NCI-H2081 (cell line): ENCODE results near the gene PRDM1.

Source experiments
- DNase-seq, 2 experiments: peaks; one replicate each; lab custom pipeline; 2025; lab: John Stamatoyannopoulos, UW

PRDM1 gene

DNA sequence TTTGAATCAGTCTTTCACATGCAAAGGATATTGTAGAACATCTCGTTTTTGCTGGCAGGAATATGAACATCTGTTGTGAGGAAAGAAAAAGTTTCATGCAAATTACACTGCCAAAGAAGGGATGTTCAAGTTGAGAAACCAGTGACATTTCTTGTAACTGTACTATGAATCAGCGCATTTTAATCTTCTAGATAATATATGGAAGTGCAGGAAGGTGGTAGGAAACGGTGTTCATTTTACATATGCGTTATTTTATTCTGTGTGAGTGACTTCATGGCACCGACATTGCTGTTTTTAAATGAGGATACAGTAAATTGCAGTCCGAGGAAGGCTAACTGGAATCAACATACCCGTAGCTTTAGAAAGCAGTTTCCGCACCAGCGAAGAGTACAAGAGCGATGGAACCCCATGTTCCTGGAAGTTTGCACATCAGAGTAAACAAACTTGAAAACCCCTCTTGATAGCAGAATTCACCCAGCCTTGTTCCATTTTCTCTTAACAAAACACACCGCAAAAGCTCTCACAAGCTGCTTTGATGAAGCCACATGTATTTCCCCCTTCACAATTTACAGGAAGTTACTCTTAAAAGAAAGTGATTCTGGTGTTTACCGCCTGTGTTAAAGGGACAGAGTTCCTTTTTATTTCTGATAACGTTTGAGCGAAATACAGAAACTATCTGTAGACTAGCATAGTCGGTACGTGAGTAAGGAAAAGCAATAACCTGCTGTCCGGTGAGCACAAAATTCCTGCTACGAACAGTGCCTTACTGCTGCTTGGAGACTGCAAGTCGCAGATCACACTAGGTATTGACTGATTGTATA lies 11.5 kb downstream of the PRDM1 start:
- DNase-seq, result no peak

DNA sequence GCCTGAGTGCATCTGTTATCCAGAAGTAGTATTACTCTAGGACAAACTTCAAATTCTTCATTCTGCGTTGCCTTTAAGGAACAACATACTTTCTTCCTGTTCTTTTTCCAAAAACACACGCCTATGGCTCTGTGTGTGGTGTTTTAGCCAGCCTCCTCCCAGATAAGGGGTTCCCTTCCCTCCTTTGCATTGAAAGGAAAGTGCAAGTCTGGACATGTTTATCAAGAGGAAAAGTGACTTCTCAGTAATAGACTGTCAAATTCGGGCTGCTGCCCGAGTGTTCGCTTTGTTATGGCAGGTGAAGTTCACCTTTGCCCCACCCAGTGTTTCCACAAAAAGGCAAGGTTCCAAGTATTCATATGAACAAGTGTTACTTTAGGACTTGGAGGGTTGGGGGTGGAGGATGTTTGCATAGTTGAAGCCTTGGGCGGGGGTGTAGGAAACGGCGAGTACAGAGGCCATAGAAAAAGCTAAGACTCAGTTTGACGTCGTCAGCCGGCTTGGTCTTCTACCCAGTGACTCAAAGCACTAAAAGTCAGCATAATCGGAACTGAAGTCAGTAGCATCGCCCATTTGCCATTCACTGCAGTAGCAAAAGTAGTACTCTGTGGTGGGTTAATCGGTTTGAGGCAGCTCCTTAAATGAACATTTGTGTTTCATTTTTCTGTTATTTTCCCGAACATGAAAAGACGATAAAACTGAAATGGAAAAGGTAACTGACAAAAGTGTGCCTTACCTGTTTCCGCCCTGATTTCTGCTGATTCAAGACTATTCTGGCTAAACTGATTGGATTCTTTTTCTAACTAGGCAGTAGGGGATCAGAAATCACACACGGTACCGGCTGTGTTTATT lies 12.5 kb downstream of the PRDM1 start:
- no peak for DNase-seq

DNA sequence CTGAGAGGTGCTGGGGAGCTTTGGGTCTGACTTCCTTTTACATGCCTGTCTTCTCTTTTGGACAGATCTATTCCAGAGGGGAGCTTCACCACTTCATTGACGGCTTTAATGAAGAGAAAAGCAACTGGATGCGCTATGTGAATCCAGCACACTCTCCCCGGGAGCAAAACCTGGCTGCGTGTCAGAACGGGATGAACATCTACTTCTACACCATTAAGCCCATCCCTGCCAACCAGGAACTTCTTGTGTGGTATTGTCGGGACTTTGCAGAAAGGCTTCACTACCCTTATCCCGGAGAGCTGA lies 13.1 kb downstream of the PRDM1 start:
- DNase-seq, result no peak

DNA sequence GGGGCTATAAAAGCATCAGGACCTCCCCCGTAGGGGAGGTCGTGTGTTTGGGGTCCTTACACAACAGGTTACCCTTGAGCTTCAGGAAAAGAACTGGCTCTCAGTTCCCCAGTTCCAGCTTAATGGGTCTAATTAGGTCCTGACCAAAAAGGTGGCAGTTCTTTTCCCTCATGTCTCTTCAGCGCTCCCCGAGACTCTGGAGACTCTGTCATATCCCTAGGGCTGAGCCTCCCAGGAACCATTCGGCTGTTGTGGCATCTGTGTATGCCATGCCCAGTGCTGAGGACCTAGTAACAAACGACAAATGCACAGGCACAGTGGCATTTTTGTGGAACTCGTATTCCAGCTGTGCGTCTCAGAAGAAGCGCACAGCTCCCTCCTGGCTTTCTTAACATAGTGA lies 14.6 kb downstream of the PRDM1 start:
- no peak for DNase-seq

DNA sequence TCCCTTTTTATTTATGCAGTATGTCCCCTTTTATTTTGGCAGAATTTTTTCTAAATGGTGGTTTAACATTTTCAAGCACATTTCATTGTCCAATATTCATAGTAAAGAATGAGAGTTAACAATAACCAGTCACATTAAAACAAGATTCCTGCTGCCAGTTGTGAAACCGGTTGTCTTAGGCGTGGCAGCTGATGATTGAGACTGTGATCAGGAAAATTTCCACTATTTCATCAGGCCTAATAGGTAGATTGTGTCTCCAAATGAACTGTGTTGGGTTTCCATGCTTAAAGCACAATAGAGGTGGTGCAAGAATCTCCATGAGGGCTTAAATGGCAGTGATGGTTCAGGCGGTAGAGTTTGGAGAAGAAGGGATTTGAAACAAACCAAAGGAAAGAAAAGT lies 15.3 kb downstream of the PRDM1 start:
- DNase-seq, result no peak

DNA sequence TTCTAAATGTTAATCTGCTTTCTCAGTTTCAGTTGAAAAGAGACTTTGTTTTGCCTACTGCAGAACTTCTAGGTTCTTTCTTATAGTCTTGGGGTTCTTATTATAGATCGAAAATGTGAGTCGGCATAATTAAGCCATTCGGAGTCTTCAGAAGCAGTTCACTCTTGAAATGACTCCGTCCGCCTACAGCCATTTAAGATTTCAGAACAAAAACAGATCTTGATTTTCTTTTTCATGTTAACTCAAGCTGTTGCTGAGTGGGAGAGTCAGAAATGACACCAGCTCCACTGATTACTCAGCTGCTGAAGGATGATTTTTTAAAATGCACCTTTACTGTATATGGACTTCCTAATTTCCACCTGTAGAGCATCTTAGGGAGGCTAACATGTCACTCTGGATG lies 15.9 kb downstream of the PRDM1 start:
- DNase-seq, result no peak

DNA sequence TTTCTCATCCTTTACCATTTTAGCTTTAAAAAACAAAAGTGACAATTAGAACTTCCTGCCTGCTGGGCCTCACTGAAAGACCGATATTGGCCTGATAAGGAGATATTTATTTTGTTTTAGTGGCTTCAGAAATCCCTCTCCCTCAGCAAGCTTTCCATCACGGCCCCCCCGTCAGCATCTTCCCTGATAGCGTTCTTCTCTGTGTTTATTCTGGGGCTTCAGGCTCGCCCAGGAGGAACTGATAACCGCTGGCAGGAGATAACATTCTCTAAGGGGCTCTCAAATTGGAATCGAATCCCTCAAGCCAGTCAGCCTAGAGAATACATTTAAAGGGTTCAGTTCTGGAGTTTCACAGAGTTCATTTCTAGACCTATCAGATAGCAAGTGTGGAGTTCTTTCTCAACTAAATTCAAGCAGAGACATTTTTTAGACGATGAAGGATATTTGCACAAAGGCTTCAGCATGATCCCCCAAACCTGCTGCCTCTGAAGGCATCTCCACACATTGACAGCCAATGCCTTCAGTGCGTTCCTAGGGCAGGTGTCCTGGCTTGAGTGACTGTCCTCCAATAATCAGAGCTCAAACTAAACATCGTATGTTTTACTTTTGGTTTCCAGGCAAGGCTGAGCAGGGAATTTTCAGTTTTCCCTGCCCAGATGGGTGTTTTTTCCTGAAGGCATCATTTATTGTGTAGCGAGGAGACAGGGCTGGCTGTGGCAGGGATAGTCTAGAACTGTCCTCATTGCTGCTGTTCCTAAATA lies 17.0 kb downstream of the PRDM1 start:
- no peak for DNase-seq

DNA sequence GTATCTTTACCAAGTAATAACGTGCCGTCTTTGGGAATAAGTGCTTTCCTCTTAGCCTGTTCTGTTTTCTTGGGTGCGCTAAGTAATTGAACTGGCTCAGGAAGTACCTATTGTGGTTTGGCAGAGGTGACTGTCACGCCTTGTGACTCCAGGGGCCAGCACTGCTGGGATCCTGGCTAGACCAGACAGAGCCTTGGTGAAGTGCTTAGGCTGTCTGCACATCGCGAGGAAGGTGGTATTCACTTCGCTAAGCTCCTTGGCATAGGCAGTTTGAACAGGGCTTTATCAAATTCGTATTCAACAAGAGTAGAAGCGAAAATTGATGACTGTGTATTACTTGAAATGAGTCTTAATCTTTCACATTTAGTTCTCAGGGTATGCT lies 17.6 kb downstream of the PRDM1 start:
- no peak for DNase-seq

DNA sequence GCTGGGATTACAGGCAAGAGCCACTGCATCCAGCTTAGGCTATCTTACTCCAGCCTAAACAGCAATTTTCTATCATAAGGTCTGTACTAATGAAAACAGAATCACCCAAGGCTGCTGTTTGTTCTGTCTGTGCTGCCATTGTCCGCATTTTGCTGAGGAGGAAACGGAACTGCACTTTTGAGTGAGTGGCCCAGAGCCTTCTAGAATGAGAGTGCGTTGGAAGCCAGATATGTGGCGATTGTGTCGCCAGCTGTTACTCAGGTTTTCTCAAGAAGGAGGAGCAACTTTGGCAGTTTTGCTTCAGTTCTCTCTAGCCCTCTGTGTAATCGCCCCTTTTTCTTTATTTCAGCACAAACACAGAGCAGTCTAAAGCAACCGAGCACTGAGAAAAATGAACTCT lies 18.3 kb downstream of the PRDM1 start:
- DNase-seq, result no peak

DNA sequence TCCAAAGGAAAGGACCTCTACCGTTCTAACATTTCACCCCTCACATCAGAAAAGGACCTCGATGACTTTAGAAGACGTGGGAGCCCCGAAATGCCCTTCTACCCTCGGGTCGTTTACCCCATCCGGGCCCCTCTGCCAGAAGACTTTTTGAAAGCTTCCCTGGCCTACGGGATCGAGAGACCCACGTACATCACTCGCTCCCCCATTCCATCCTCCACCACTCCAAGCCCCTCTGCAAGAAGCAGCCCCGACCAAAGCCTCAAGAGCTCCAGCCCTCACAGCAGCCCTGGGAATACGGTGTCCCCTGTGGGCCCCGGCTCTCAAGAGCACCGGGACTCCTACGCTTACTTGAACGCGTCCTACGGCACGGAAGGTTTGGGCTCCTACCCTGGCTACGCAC lies 18.8 kb downstream of the PRDM1 start:
- no peak for DNase-seq

DNA sequence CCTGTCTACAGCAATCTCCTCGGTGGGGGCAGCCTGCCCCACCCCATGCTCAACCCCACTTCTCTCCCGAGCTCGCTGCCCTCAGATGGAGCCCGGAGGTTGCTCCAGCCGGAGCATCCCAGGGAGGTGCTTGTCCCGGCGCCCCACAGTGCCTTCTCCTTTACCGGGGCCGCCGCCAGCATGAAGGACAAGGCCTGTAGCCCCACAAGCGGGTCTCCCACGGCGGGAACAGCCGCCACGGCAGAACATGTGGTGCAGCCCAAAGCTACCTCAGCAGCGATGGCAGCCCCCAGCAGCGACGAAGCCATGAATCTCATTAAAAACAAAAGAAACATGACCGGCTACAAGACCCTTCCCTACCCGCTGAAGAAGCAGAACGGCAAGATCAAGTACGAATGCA lies 19.4 kb downstream of the PRDM1 start:
- DNase-seq, result no peak

DNA sequence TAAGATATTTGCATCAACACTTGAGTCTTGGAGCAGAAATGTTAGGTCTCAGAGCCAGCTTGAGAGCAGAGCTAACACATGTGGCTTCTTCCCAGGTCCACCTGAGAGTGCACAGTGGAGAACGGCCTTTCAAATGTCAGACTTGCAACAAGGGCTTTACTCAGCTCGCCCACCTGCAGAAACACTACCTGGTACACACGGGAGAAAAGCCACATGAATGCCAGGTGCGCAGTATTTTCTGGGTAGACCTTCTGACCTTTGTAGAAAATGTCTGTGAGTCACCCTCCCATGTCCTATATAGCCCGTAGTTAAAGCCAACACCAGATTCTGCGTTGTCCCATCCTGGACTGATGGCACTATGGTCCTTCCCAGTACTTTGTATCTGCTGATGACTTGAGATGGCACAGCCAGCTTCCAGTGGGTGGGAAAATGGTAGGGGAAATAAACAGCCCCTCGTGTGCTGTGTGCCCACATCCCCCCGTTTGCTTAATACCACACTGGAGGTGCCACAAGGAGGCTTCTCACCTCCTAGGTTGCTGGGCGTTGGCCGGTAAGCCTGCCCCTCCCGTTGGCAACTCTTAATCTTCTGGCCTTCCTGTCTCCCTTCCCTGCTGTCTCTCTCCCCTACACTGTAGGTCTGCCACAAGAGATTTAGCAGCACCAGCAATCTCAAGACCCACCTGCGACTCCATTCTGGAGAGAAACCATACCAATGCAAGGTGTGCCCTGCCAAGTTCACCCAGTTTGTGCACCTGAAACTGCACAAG lies 20.3 kb downstream of the PRDM1 start:
- DNase-seq, result no peak

DNA sequence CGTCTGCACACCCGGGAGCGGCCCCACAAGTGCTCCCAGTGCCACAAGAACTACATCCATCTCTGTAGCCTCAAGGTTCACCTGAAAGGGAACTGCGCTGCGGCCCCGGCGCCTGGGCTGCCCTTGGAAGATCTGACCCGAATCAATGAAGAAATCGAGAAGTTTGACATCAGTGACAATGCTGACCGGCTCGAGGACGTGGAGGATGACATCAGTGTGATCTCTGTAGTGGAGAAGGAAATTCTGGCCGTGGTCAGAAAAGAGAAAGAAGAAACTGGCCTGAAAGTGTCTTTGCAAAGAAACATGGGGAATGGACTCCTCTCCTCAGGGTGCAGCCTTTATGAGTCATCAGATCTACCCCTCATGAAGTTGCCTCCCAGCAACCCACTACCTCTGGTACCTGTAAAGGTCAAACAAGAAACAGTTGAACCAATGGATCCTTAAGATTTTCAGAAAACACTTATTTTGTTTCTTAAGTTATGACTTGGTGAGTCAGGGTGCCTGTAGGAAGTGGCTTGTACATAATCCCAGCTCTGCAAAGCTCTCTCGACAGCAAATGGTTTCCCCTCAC lies 21.0 kb downstream of the PRDM1 start:
- DNase-seq, result no peak

DNA sequence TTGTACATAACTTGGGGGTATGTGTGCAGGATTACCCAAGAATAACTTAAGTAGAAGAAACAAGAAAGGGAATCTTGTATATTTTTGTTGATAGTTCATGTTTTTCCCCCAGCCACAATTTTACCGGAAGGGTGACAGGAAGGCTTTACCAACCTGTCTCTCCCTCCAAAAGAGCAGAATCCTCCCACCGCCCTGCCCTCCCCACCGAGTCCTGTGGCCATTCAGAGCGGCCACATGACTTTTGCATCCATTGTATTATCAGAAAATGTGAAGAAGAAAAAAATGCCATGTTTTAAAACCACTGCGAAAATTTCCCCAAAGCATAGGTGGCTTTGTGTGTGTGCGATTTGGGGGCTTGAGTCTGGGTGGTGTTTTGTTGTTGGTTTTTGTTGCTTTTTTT lies 22.0 kb downstream of the PRDM1 start:
- no peak for DNase-seq

DNA sequence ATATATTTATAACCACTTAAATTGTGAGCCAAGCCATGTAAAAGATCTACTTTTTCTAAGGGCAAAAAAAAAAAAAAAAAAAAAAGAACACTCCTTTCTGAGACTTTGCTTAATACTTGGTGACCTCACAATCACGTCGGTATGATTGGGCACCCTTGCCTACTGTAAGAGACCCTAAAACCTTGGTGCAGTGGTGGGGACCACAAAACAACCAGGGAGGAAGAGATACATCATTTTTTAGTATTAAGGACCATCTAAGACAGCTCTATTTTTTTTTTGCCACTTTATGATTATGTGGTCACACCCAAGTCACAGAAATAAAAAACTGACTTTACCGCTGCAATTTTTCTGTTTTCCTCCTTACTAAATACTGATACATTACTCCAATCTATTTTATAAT lies 22.9 kb downstream of the PRDM1 start:
- no peak for DNase-seq

DNA sequence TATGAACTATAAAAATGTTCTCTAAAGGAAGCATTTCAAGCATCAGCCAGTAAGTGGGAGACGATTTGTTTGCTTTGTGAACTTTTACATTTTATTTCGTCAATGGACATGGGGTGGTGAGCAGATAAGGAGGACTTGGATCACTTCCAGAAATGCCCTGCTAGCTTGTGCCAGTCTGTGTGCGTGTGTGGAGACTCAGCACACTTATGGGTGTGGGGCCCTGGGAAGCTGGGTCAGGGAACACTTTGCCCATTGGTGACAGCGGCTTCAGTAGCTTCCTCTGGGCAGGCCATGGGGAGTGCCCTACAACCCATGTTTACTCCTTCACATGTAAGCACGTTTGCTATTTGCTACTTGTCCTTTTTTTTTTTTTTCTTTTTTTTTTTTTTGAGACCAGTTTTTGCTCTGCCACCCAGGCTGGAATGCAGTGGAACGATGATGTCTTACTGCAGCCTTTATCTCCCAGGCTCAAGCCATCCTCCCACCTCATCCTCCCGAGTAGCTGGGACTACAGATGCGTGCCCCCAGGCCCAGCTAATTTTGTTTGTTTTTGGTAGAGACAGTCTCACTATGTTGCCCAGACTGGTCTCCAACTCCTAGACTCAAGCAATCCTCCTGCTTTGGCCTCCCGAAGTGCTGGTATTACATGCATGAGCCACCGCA lies 24.2 kb downstream of the PRDM1 start:
- no peak for DNase-seq

DNA sequence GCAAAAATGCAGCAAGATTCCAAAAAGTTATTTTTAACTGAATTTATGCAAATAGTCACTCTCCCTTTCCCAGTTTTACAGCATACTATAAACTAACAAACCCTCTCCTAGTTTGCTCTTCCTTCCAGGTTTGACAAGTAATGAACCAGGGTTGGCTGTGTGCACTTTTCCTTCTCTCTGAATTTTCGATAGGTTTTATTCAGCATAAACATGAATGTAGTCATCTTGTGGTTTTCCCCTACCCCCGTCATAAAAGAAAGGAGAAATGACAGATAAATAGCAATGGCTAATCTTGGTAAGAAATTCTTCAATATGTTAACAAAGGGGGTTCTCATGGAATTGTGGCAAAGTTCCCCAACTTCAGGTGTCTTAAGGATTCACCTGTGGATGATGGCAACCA lies 26.3 kb downstream of the PRDM1 start:
- no peak for DNase-seq

DNA sequence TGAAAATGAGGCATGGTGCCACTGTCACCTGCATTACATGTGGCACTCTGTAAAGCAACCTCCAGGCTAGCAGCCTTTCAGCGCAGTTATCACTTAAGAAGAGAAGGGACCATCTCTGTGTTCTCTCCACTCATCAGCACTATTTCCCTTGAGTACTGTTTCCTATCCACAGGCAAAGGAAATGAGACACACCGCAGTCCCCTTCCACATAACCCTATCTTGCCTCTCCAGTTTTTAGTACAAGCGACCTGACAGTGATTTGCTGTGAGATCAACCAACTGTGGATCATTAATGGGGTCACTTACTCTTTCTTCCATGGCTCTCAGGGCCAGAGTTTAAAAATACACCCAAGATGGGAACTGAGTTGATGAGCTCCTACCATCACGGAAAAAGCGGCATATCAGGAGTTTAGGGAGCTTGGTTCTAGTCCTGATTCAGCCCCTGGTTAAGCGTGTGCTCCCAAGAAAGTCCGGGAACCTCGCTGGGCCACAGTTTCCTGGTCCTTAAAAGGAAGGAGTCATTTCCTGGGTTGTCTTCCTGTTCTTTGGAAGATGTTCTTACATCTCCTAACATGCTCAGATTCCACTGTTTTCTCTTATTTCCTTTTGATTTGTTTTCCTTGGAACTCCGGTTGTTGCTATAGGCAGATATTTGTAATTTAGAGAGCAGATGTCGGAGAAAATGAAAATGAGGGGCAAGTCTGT lies 27.3 kb downstream of the PRDM1 start:
- no peak for DNase-seq

DNA sequence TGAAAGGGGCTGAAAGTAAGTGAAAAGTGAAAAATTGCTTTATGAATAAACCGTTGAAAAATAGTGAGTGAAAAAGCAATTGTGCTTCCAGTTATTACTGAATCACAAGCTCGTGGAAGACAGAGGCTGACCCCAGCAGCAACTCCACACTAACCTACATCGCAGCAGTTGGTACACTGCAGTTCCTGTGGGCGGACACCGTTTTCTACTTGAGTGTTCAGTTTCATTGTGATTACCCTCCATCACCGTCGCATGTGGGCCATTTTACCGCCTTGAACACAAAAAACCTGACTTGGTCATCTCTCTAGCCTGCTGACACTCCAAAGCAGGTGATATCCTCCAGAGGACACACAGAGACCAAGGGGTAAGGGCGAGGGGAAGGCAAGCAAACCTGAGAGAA lies 28.4 kb downstream of the PRDM1 start:
- no peak for DNase-seq

DNA sequence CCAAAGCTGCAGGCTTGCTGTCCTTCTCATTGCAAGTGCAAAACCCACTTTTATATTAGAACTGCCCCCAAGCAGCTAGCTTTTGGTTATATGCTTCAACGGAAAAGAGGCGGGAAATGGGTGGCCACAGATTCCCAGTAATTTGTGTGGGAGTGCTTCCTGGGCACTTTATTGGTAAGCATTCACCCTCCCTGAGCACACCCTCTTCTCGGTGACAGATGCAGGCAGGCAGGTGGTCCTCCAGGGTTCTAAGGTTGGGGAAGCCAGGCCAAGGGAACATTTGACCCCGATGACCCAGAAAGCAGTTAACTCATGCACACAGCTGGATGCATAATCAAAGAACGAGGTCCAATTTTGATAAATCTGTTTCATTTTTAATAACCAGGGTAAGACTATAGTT lies 29.1 kb downstream of the PRDM1 start:
- no peak for DNase-seq
